Muscle of leg (tissue), 11 donors: Measurements from ENCODE around the gene BATF. TPM values are rescaled to one million over a fixed set of nuclear protein-coding genes. Genes with fewer than 3 reads are reported as not detected.

Source experiments
- DNase-seq: peaks from one replicate; pipeline ENCODE4 v3.0.0; 2013
- H3K27ac ChIP-seq: one replicate; pipeline ENCODE4 v1.5.1; 2013; ENCODE audit warnings: mild to moderate bottlenecking, low read length, control low read depth
- H3K27me3 ChIP-seq: one replicate; pipeline ENCODE4 v1.6.1; 2013; ENCODE audit warnings: low read length; ENCODE audit not compliant: control insufficient read depth, insufficient read depth
- H3K36me3 ChIP-seq: one replicate; pipeline ENCODE4 v1.6.1; 2013; ENCODE audit warnings: low read length; ENCODE audit not compliant: control insufficient read depth, insufficient read depth
- H3K4me1 ChIP-seq: one replicate; pipeline ENCODE4 v1.6.1; 2013; ENCODE audit warnings: low read length; ENCODE audit not compliant: control insufficient read depth, insufficient read depth
- H3K4me3 ChIP-seq: one replicate; pipeline ENCODE4 v1.5.1; 2013; ENCODE audit warnings: low read length, control low read depth
- H3K9me3 ChIP-seq: replicated peaks from 2 replicates; pipeline ENCODE4 v1.6.1; 2013; ENCODE audit warnings: low read depth, low read length; ENCODE audit not compliant: control insufficient read depth
- WGBS: methylation state at CpG from one replicate; pipeline ENCODE4 v1.1.5; 2013; ENCODE audit warnings: missing lambda C conversion rate; ENCODE audit not compliant: insufficient coverage; 5-methylcytosine and 5-hydroxymethylcytosine counted together
- polyA plus RNA-seq, 8 donors: library from polyadenylated mRNA; unstranded; fragments of 120-200 nt; gene quantifications; one replicate each; pipeline versions ENCODE4 v1.2.1 to v1.2.3, GENCODE V29; 2013; ENCODE audit warnings: inconsistent platforms in 1 of 8, low replicate concordance in 1 of 8; ENCODE audit not compliant: insufficient read length in 8 of 8, insufficient read depth in 1 of 8
- total RNA-seq: library from RNA; stranded (reverse); fragments of 120-200 nt; gene quantifications from one replicate; pipeline ENCODE4 v1.2.4, GENCODE V29; 2013

BATF gene
- total and polyA plus RNA-seq, 9 donors: 0.34 to 1.2 (median 0.57) TPM

DNA sequence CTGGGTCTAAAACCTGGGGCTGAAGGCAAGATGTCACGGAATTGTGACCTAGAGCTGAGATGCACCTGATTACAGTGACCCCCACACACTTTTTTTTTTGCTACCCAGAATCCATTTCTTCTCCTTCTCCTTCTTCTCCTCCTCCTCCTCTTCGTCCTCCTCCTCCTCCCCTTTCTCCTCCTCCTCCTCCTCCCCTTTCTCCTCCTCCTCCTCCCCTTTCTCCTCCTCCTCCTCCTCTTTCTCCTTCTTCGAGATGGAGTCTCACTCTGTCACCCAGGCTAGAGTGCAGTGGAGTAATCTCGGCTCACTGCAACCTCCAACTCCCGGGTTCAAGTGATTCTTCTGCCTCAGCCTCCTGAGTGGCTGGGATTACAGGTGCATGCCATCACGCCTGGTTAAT is 36.8 kb downstream of the BATF start:
- Histone ChIP-seq H3K27ac (no peak overlapping the region), H3K4me3 (no peak overlapping the region), H3K9me3 (no peaks in the 10 kb centered on the region), H3K36me3 (no peaks in the 10 kb centered on the region), H3K27me3 (peaks cover 5% of the 10 kb centered on the region), H3K4me1 (peaks cover 2% of the 10 kb centered on the region)
- WGBS: 71% methylated on average over 3 of the region's 6 CpGs
- DNase-seq: no peak

DNA sequence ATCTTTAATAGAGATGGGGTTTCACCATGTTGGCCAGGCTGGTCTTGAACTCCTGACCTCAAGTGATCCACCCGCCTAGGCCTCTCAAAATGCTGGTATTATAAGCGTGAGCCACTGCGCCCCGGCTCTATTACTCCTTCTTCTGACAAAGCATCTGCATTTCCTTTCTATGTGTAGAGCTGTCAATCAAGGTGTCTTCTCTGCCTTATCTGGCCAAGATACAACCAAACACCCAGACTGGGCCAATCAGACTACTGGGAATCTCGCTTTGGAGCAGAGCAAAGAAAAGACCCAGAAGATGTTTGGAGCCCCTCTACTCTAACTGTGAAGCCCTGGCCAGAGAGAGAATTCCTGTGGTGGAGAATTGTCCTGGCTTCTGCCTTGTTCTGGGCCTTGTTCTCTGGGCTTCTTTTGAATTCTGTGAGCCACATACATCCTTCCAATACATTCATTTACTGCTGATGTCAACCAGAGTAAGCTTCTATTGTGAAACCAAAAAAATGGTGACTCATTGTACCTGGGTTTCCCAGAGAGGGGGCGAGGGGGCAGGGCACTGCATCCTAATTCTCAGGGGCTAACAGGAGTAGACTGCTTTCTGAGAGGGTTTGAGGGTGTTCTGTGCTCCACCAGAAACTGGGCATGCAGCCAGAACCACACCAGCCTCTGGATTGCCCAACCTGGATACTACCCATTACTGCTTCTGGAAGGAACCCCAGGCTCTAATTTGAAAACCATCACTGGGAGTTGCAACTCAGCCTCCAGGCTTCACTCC is 37.4 kb downstream of the BATF start:
- no peaks in the 10 kb centered on the region for H3K36me3 ChIP-seq
- 60% methylated on average over 1 of the region's 6 CpGs for WGBS
- peaks cover 2% of the 10 kb centered on the region for H3K4me1 ChIP-seq
- DNase-seq: no peak
- no peaks in the 10 kb centered on the region for H3K9me3 ChIP-seq
- H3K27me3 ChIP-seq: peaks cover 5% of the 10 kb centered on the region
- H3K4me3 ChIP-seq: no peak overlapping the region
- no peak overlapping the region for H3K27ac ChIP-seq

DNA sequence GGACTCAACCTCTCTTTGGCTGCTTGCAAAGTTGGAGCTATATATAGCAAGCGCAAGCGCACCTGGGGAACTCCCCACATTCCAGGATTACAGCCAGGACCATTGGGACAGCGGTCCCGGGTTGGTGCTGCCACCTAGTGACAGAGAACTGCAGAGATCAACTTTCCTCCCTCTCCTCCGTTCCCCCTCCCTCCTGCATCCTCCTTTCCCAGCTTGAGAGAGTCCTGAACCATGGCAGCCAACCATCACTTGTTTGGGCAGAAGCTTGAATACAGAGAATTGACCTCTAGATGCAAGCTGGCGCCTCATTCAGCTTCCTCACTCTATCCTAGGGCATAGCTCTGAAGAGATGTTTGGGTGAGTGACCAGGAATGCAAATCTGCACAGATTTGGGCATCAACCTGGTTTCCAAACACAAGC is 38.8 kb downstream of the BATF start:
- no peaks in the 10 kb centered on the region for H3K36me3 ChIP-seq
- no peak overlapping the region for H3K4me3 ChIP-seq
- peak; percentile 60 for DNase-seq
- H3K27me3 ChIP-seq: peaks cover 5% of the 10 kb centered on the region
- H3K4me1 ChIP-seq: peaks cover 2% of the 10 kb centered on the region
- no peaks in the 10 kb centered on the region for H3K9me3 ChIP-seq
- no peak overlapping the region for H3K27ac ChIP-seq
- 0% methylated on average over 4 of the region's 6 CpGs for WGBS

DNA sequence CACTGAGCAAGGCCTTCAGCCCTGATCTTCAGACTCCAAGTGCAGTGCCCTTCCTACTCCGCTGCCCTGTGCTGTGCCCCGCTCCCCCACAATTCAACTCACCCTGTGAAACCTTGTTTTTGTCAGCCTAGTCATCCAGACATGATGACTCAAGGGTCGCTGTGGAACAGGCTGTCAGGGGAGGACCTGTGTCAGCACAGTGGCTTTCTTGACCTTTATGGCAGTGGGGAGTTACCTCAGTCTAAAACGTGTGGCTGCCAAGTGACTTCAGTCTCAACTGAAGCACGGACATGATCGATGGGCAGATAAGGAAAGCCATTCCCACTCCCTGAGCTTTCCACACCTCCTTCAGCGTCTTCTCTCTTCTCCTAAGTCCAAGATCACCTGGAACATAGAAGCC is 39.8 kb downstream of the BATF start:
- Histone ChIP-seq H3K9me3 (no peaks in the 10 kb centered on the region), H3K4me1 (peaks cover 2% of the 10 kb centered on the region), H3K27me3 (peaks cover 5% of the 10 kb centered on the region), H3K27ac (no peak overlapping the region), H3K36me3 (no peaks in the 10 kb centered on the region), H3K4me3 (no peak overlapping the region)
- DNase-seq: no peak
- WGBS: 82% methylated on average over 4 of the region's 7 CpGs

DNA sequence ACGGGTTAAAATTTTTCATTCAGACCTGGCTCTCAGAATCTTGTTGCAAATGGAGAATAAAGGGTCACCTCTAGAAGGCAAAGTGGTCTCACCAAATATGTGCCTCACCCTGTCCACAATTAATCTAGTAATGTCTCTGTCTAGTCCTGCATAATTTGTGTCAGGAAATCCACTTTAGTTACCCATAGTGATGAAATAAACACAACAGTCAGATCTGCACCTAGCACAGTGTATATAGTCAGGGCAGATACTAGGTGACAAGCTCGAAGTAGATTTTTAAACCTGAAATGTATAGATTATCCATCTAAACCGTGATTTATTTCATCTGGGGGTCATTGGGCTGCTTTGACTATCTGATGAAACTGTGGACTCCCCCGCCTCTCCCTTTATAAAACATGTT is 40.2 kb downstream of the BATF start:
- Histone ChIP-seq H3K9me3 (no peaks in the 10 kb centered on the region), H3K36me3 (no peaks in the 10 kb centered on the region), H3K27ac (no peak overlapping the region), H3K4me3 (no peak overlapping the region), H3K27me3 (peaks cover 5% of the 10 kb centered on the region), H3K4me1 (peaks cover 2% of the 10 kb centered on the region)
- DNase-seq: no peak
- WGBS: 90% methylated on average over 2 of the region's 4 CpGs

DNA sequence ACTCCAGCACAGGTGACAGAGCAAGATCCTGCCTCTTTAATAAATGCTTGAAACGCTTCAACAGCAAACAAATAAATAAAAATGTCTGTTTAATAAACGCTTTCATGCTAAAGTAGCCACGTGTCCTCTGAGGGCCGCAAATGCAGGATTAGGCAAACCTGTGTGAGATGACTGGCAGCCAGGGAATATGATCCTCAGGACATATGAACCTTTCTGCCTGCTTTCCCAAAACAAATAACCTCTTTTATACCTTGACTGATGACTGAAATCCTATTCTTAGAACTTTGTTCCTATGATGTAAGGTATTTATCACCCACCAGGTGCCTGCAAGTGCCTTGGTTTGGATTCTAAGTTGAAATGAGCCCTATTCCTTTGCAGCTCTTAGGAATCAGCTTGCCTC is 41.7 kb downstream of the BATF start:
- peaks cover 2% of the 10 kb centered on the region for H3K4me1 ChIP-seq
- H3K9me3 ChIP-seq: no peaks in the 10 kb centered on the region
- H3K27ac ChIP-seq: no peak overlapping the region
- 62% methylated on average over 3 of the region's 4 CpGs for WGBS
- no peaks in the 10 kb centered on the region for H3K36me3 ChIP-seq
- no peak overlapping the region for H3K4me3 ChIP-seq
- no peak for DNase-seq
- peaks cover 5% of the 10 kb centered on the region for H3K27me3 ChIP-seq

DNA sequence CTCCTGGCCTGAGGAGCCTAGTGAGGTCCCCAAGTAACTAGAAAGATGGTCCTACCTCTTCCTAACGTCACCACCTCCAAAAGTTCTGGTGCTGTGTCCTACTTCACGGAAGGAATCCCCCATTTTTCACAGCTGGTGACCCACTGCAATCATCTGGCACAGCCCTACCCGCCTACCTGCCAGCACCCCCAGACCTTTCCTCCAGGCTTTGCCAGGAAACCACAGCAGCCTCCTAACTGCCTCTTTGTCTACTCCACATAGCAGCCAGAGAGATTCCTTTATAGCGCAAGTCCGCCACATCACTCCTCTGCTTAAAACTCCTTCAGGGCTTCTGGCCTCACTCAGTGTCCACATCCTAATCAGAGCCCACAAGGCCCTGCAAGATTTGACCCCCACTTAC is 42.8 kb downstream of the BATF start:
- H3K27me3 ChIP-seq: peaks cover 3% of the 10 kb centered on the region
- H3K27ac ChIP-seq: no peak overlapping the region
- peaks cover 2% of the 10 kb centered on the region for H3K4me1 ChIP-seq
- H3K36me3 ChIP-seq: no peaks in the 10 kb centered on the region
- no peak overlapping the region for H3K4me3 ChIP-seq
- WGBS: 84% methylated on average over 5 of the region's 5 CpGs
- no peak for DNase-seq
- H3K9me3 ChIP-seq: no peaks in the 10 kb centered on the region

DNA sequence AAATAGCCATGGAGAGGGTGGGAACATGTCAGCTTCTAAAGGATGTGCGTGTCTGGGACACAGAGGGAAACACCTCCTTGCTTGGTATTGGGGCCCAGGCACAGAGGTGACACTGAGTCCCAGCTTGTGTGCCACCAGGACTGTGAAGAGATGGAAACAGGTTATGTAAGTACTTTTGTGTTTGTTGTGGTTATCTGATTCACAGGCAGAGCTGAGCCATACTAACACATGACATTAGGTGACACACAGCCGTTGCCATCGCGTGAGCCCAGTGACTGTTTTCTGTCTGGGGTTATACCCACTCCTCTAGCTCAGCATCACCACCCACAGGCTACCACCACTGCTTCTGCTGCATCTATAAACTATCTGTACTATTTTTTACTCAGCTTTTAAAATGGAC is 44.1 kb downstream of the BATF start:
- Histone ChIP-seq H3K4me3 (no peak overlapping the region), H3K36me3 (no peaks in the 10 kb centered on the region), H3K4me1 (no peaks in the 10 kb centered on the region), H3K27me3 (no peaks in the 10 kb centered on the region), H3K9me3 (no peaks in the 10 kb centered on the region), H3K27ac (no peak overlapping the region)
- WGBS: 78% methylated on average over 1 of the region's 4 CpGs
- no peak for DNase-seq

DNA sequence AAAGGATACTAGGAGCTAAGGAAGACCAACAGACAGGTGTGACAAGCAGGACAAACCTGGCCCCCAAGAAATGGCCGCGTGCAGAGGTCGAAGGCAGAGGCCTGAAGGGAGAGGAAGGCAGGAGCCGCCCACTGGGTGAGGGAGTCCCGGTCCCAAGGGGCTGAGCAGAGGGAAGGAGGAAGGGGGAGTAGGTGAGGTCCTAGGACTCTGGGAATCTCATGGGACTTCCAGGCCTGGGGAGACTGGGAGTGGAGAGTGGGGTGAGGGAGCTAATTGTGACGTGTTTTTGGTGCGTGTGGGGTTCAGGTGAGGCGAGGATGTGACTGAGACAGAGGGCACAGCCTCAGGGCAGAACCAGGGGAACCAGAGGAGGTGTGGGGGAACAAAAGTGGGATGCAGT is 44.5 kb downstream of the BATF start:
- Histone ChIP-seq H3K4me3 (no peak overlapping the region), H3K27ac (no peak overlapping the region), H3K4me1 (no peaks in the 10 kb centered on the region), H3K36me3 (no peaks in the 10 kb centered on the region), H3K9me3 (no peaks in the 10 kb centered on the region), H3K27me3 (no peaks in the 10 kb centered on the region)
- DNase-seq: no peak
- WGBS: 78% methylated on average over 8 of the region's 8 CpGs

DNA sequence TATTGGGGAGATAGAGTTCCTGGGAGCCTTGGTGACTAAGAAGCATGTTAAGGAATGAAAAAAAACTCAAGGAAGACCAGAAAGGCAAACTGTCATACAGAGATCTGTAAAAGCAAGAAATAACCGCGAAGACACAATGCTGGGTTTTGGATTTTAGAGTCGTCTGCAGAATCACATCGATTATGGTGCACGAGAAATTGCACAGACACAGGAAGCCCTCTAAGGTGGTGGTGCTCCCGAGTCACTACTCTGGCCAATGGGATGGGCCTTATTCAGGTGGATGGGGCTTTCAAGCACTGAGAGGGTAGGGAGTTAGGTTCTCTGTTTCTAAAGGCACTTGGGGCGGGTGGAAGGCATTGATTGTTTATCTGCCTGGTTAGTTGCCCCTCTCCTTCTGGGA is 45.9 kb downstream of the BATF start:
- Histone ChIP-seq H3K36me3 (no peaks in the 10 kb centered on the region), H3K4me1 (no peaks in the 10 kb centered on the region), H3K27ac (no peak overlapping the region), H3K27me3 (peaks cover 2% of the 10 kb centered on the region), H3K9me3 (no peaks in the 10 kb centered on the region), H3K4me3 (no peak overlapping the region)
- no peak for DNase-seq
- 92% methylated on average over 6 of the region's 7 CpGs for WGBS

DNA sequence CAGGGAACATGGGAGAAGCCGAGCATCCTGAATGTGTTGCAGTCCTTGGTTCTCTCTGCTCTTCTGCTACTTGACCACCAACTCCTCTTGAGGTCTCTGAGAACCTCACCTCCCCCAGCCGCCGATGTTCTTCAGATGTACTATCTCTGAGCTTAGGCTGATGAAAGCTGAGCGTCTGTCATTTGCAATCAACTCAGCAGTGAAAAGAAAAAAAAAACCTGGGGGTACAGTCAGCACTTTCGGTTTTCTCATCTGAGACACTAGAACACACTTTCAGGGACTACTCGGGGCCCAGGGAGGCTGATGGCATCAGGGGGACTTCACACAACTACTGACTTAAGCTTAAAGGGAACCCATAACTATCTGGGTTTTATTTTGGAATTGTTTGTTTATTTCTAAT is 46.5 kb downstream of the BATF start:
- Histone ChIP-seq H3K27ac (no peak overlapping the region), H3K4me3 (no peak overlapping the region), H3K27me3 (peaks cover 4% of the 10 kb centered on the region), H3K4me1 (no peaks in the 10 kb centered on the region), H3K9me3 (no peaks in the 10 kb centered on the region), H3K36me3 (no peaks in the 10 kb centered on the region)
- no peak for DNase-seq
- 93% methylated on average over 2 of the region's 6 CpGs for WGBS
